ENCODE data around the gene SHB. TPM values are rescaled to one million over a fixed set of nuclear protein-coding genes. Genes with fewer than 3 reads are reported as not detected.
A peak's percentile ranks its signal among the peaks of the same experiment; 100 is the strongest.

SHB gene
- total and polyA plus RNA-seq, 2 of the 13 experiments (the other 11 are each of a cell fraction or from before 2014, with no cell fraction given), result 19.4 to 20.7 TPM

DNA sequence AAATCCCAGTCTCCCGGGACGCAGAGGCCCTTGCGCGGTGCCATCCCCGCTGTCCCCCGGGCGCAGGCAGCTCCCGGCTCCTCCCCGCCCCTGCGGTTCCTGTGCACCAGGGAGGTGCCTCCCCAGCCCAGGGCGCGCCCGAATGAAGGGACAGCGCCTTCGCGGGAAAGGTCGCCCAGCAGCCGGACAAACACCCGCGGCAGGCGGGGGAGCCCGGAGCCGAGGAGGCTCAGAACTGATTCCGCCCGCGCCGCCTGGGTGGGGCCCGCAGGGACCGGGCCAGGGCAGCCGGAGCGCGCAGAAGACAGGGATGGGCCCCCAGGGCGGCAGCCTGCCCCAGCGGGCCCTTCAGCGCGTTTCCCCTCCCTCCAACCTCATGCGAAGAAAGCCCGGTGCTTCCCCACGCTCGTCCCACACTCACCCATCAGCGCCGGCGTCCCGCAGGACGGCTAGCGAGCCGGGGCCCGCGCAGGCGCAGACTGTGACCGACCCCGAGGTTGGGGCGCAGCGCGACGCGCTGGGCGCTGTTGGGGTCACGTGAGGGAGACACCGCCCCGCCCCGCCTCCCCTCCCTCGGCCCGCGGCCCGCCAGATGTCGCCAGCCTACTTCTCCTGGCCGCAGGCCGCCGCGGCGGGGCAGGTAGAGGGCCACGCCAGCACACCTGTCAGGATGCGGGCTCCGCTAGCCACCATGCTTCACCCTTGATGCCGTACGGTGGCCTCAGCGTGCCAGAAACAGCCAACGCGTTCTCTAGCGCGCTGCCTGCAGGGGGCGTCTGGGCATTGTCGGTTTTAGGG lies 165.2 kb downstream of the SHB start, which contains the start of gene SLC25A51 (continued):
- TF ChIP-seq PHF5A (CRISPR knock-in tag; IDR thresholded peaks at IDR 0.05; ENCODE audit: low read depth, unreplicated experiment) (peak; percentile 88), MEF2D (CRISPR knock-in tag; IDR thresholded peaks at IDR 0.05) (no peak), ZNF816 (CRISPR knock-in tag; IDR thresholded peaks at IDR 0.05; ENCODE audit: borderline replicate concordance) (0 out of 2 replicates have a peak, but pooled peaks have one; percentile 94), TBL1XR1 (IDR thresholded peaks at IDR 0.05; ENCODE audit: borderline replicate concordance, low read length, partially characterized antibody) (peak; percentile 57), ZNF781 (CRISPR knock-in tag; IDR thresholded peaks at IDR 0.05; ENCODE audit: borderline replicate concordance, not compliant biosample characterization) (peak; percentile 65), ZNF749 (CRISPR knock-in tag; IDR thresholded peaks at IDR 0.05; ENCODE audit: borderline replicate concordance) (peak; percentile 76; the same call in 1 of the 2 replicates), ZBTB7A (CRISPR knock-in tag; IDR thresholded peaks at IDR 0.05) (0 out of 2 replicates have a peak, but pooled peaks have one; percentile 73), HMG20A (CRISPR knock-in tag; IDR thresholded peaks at IDR 0.05; ENCODE audit: borderline replicate concordance) (no peak), NBN (conservative IDR thresholded peaks at IDR 0.05) (no peak), ZNF225 (CRISPR knock-in tag; IDR thresholded peaks at IDR 0.05) (peak; percentile 88), ZNF121 (CRISPR knock-in tag; IDR thresholded peaks at IDR 0.05) (peak; percentile 46)
- TF ChIP-seq, protein P1, sequence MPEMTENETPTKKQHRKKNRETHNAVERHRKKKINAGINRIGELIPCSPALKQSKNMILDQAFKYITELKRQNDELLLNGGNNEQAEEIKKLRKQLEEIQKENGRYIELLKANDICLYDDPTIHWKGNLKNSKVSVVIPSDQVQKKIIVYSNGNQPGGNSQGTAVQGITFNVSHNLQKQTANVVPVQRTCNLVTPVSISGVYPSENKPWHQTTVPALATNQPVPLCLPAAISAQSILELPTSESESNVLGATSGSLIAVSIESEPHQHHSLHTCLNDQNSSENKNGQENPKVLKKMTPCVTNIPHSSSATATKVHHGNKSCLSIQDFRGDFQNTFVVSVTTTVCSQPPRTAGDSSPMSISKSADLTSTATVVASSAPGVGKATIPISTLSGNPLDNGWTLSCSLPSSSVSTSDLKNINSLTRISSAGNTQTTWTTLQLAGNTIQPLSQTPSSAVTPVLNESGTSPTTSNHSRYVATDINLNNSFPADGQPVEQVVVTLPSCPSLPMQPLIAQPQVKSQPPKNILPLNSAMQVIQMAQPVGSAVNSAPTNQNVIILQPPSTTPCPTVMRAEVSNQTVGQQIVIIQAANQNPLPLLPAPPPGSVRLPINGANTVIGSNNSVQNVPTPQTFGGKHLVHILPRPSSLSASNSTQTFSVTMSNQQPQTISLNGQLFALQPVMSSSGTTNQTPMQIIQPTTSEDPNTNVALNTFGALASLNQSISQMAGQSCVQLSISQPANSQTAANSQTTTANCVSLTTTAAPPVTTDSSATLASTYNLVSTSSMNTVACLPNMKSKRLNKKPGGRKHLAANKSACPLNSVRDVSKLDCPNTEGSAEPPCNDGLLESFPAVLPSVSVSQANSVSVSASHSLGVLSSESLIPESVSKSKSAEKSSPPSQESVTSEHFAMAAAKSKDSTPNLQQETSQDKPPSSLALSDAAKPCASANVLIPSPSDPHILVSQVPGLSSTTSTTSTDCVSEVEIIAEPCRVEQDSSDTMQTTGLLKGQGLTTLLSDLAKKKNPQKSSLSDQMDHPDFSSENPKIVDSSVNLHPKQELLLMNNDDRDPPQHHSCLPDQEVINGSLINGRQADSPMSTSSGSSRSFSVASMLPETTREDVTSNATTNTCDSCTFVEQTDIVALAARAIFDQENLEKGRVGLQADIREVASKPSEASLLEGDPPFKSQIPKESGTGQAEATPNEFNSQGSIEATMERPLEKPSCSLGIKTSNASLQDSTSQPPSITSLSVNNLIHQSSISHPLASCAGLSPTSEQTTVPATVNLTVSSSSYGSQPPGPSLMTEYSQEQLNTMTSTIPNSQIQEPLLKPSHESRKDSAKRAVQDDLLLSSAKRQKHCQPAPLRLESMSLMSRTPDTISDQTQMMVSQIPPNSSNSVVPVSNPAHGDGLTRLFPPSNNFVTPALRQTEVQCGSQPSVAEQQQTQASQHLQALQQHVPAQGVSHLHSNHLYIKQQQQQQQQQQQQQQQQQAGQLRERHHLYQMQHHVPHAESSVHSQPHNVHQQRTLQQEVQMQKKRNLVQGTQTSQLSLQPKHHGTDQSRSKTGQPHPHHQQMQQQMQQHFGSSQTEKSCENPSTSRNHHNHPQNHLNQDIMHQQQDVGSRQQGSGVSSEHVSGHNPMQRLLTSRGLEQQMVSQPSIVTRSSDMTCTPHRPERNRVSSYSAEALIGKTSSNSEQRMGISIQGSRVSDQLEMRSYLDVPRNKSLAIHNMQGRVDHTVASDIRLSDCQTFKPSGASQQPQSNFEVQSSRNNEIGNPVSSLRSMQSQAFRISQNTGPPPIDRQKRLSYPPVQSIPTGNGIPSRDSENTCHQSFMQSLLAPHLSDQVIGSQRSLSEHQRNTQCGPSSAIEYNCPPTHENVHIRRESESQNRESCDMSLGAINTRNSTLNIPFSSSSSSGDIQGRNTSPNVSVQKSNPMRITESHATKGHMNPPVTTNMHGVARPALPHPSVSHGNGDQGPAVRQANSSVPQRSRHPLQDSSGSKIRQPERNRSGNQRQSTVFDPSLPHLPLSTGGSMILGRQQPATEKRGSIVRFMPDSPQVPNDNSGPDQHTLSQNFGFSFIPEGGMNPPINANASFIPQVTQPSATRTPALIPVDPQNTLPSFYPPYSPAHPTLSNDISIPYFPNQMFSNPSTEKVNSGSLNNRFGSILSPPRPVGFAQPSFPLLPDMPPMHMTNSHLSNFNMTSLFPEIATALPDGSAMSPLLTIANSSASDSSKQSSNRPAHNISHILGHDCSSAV (CRISPR knock-in tag; IDR thresholded peaks at IDR 0.05; ENCODE audit: borderline replicate concordance), result no peak
- TF ChIP-seq, protein P2, sequence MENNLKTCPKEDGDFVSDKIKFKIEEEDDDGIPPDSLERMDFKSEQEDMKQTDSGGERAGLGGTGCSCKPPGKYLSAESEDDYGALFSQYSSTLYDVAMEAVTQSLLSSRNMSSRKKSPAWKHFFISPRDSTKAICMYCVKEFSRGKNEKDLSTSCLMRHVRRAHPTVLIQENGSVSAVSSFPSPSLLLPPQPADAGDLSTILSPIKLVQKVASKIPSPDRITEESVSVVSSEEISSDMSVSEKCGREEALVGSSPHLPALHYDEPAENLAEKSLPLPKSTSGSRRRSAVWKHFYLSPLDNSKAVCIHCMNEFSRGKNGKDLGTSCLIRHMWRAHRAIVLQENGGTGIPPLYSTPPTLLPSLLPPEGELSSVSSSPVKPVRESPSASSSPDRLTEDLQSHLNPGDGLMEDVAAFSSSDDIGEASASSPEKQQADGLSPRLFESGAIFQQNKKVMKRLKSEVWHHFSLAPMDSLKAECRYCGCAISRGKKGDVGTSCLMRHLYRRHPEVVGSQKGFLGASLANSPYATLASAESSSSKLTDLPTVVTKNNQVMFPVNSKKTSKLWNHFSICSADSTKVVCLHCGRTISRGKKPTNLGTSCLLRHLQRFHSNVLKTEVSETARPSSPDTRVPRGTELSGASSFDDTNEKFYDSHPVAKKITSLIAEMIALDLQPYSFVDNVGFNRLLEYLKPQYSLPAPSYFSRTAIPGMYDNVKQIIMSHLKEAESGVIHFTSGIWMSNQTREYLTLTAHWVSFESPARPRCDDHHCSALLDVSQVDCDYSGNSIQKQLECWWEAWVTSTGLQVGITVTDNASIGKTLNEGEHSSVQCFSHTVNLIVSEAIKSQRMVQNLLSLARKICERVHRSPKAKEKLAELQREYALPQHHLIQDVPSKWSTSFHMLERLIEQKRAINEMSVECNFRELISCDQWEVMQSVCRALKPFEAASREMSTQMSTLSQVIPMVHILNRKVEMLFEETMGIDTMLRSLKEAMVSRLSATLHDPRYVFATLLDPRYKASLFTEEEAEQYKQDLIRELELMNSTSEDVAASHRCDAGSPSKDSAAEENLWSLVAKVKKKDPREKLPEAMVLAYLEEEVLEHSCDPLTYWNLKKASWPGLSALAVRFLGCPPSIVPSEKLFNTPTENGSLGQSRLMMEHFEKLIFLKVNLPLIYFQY (CRISPR knock-in tag; IDR thresholded peaks at IDR 0.05; ENCODE audit: borderline replicate concordance), result peak; percentile 59; the same call in 1 of the 2 replicates
- TF ChIP-seq, protein P3, sequence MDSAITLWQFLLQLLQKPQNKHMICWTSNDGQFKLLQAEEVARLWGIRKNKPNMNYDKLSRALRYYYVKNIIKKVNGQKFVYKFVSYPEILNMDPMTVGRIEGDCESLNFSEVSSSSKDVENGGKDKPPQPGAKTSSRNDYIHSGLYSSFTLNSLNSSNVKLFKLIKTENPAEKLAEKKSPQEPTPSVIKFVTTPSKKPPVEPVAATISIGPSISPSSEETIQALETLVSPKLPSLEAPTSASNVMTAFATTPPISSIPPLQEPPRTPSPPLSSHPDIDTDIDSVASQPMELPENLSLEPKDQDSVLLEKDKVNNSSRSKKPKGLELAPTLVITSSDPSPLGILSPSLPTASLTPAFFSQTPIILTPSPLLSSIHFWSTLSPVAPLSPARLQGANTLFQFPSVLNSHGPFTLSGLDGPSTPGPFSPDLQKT (CRISPR knock-in tag; IDR thresholded peaks at IDR 0.05; ENCODE audit: borderline replicate concordance), result no peak

All from HepG2 (cell line).